H9 (cell line): ENCODE measurements around the gene S100Z. TPM values are rescaled to one million over a fixed set of nuclear protein-coding genes. Genes with fewer than 3 reads are reported as not detected.

Experiments
- DNase-seq: peaks from one replicate; pipeline ENCODE4 v3.0.0-alpha.2; 2017
- H2AFZ ChIP-seq: one replicate; pipeline ENCODE4 v1.6.1; 2013; ENCODE audit warnings: mild to moderate bottlenecking, low read length, control low read depth, moderate library complexity
- H2AK5ac ChIP-seq: 2 replicates; pipeline ENCODE4 v1.6.1; 2013; ENCODE audit warnings: low read length, control low read depth, mixed read lengths; ENCODE audit not compliant: insufficient read length
- H2BK120ac ChIP-seq: one replicate; pipeline ENCODE4 v1.6.1; 2013; ENCODE audit warnings: low read depth, mild to moderate bottlenecking, low read length, control low read depth, inconsistent platforms; ENCODE audit not compliant: poor library complexity, severe bottlenecking
- H2BK12ac ChIP-seq: 2 replicates; pipeline ENCODE4 v1.6.1; 2013; ENCODE audit warnings: low read length, control low read depth, mixed read lengths, low read depth; ENCODE audit not compliant: insufficient read length
- H2BK15ac ChIP-seq: 2 replicates; pipeline ENCODE4 v1.6.1; 2013; ENCODE audit warnings: low read depth, low read length, control low read depth
- H2BK20ac ChIP-seq: one replicate; pipeline ENCODE4 v1.6.1; 2013; ENCODE audit warnings: low read depth, mild to moderate bottlenecking, low read length, control low read depth, inconsistent platforms; ENCODE audit not compliant: poor library complexity, severe bottlenecking
- H2BK5ac ChIP-seq: 2 replicates; pipeline ENCODE4 v1.6.1; 2013; ENCODE audit warnings: low read length, control low read depth, mixed read lengths; ENCODE audit not compliant: insufficient read length
- H3K14ac ChIP-seq: 2 replicates; pipeline ENCODE4 v1.6.1; 2013; ENCODE audit warnings: low read length, control low read depth; ENCODE audit not compliant: insufficient read depth
- H3K18ac ChIP-seq: 2 replicates; pipeline ENCODE4 v1.6.1; 2013; ENCODE audit warnings: low read depth, mild to moderate bottlenecking, mixed read lengths, low read length, control low read depth; ENCODE audit not compliant: insufficient read length
- H3K23ac ChIP-seq: 2 replicates; pipeline ENCODE4 v1.6.1; 2013; ENCODE audit warnings: low read length, control low read depth, mixed read lengths, low read depth; ENCODE audit not compliant: insufficient read length
- H3K23me2 ChIP-seq: 2 replicates; pipeline ENCODE4 v1.6.1; 2013; ENCODE audit warnings: low read depth, mild to moderate bottlenecking, mixed read lengths, low read length, control low read depth; ENCODE audit not compliant: insufficient read length, poor library complexity, severe bottlenecking
- H3K27ac ChIP-seq: 2 replicates; pipeline ENCODE4 v1.5.1; 2013; ENCODE audit warnings: low read length, control low read depth, mixed read lengths, low read depth; ENCODE audit not compliant: insufficient read length
- H3K27me3 ChIP-seq: 2 replicates; pipeline ENCODE4 v1.6.1; 2013; ENCODE audit warnings: low read length, control low read depth, inconsistent platforms; ENCODE audit not compliant: insufficient read depth
- H3K4ac ChIP-seq: 2 replicates; pipeline ENCODE4 v1.6.1; 2013; ENCODE audit warnings: low read depth, mild to moderate bottlenecking, control low read depth, inconsistent platforms, low read length, moderate library complexity
- H3K4me1 ChIP-seq: 2 replicates; pipeline ENCODE4 v1.6.1; 2013; ENCODE audit warnings: low read length, control low read depth, inconsistent platforms; ENCODE audit not compliant: insufficient read depth
- H3K4me2 ChIP-seq: 2 replicates; pipeline ENCODE4 v1.6.1; 2013; ENCODE audit warnings: low read length, control low read depth, mixed read lengths; ENCODE audit not compliant: insufficient read length, insufficient read depth
- H3K56ac ChIP-seq: 2 replicates; pipeline ENCODE4 v1.6.1; 2013; ENCODE audit warnings: low read depth, mild to moderate bottlenecking, mixed read lengths, low read length, control low read depth; ENCODE audit not compliant: insufficient read length
- H3K79me1 ChIP-seq: 2 replicates; pipeline ENCODE4 v1.6.1; 2013; ENCODE audit warnings: low read depth, mild to moderate bottlenecking, moderate library complexity, low read length, control low read depth, inconsistent platforms; ENCODE audit not compliant: insufficient read depth, poor library complexity, severe bottlenecking
- H3K79me2 ChIP-seq: 2 replicates; pipeline ENCODE4 v1.6.1; 2013; ENCODE audit warnings: low read length, control low read depth, inconsistent platforms; ENCODE audit not compliant: insufficient read depth
- H3K9ac ChIP-seq: 2 replicates; pipeline ENCODE4 v1.6.1; 2013; ENCODE audit warnings: low read length, control low read depth, mixed read lengths; ENCODE audit not compliant: insufficient read length; ENCODE audit errors: extremely low read depth
- H3K9me3 ChIP-seq: one replicate; pipeline ENCODE4 v1.6.1; 2013; ENCODE audit warnings: low read depth, low read length, inconsistent platforms; ENCODE audit not compliant: control insufficient read depth
- H3T11ph ChIP-seq: one replicate; pipeline ENCODE4 v1.6.1; 2013; ENCODE audit warnings: mild to moderate bottlenecking, low read length, control low read depth, inconsistent platforms
- H4K20me1 ChIP-seq: one replicate; pipeline ENCODE4 v1.6.1; 2013; ENCODE audit not compliant: control insufficient read depth, insufficient read length, insufficient read depth
- H4K5ac ChIP-seq: 2 replicates; pipeline ENCODE4 v1.6.1; 2013; ENCODE audit warnings: low read depth, mild to moderate bottlenecking, mixed read lengths, low read length, control low read depth; ENCODE audit not compliant: insufficient read length
- H4K8ac ChIP-seq: replicated peaks from 2 replicates; pipeline ENCODE4 v1.6.1; 2013; ENCODE audit warnings: low read length, control low read depth, mixed read lengths, low read depth; ENCODE audit not compliant: insufficient read length
- H4K91ac ChIP-seq: 2 replicates; pipeline ENCODE4 v1.6.1; 2013; ENCODE audit warnings: low read depth, mild to moderate bottlenecking, moderate library complexity, mixed read lengths, low read length, control low read depth; ENCODE audit not compliant: insufficient read length
- H3K27ac Mint-ChIP-seq, 3 experiments: 2 replicates in 2 of 3; 3 replicates in 1 of 3; pipeline ENCODE4 v1.8.0; 2020 to 2021; ENCODE audit warnings: mixed read lengths in 3 of 3, mild to moderate bottlenecking in 1 of 3, moderate library complexity in 1 of 3
- H3K27me3 Mint-ChIP-seq: 2 replicates; pipeline ENCODE4 v1.8.0; 2021; ENCODE audit warnings: low read depth, mild to moderate bottlenecking, moderate library complexity, mixed read lengths
- H3K36me3 Mint-ChIP-seq, 3 experiments: 2 replicates in 2 of 3; 3 replicates in 1 of 3; pipeline ENCODE4 v1.8.0; 2020 to 2021; ENCODE audit warnings: low read depth in 3 of 3, mixed read lengths in 3 of 3; ENCODE audit not compliant: insufficient read depth in 1 of 3
- H3K4me1 Mint-ChIP-seq, 2 experiments: 2 replicates each; pipeline ENCODE4 v1.8.0; 2020; ENCODE audit warnings: mixed read lengths in 2 of 2
- H3K4me3 Mint-ChIP-seq, 2 experiments: 2 replicates in 1 of 2; 3 replicates in 1 of 2; pipeline ENCODE4 v1.8.0; 2020 to 2021; ENCODE audit warnings: mild to moderate bottlenecking in 2 of 2, mixed read lengths in 2 of 2, moderate library complexity in 1 of 2
- H3K9me3 Mint-ChIP-seq, 2 experiments: 2 replicates in 1 of 2; 3 replicates in 1 of 2; pipeline ENCODE4 v1.8.0; 2020; ENCODE audit warnings: mild to moderate bottlenecking in 2 of 2, mixed read lengths in 2 of 2, moderate library complexity in 1 of 2
- CTCF ChIP-seq: fragments of 200-600 bp; sonication (generic); conservative IDR thresholded peaks from 3 replicates; pipeline ENCODE4 v1.8.0; 2021; ENCODE audit warnings: antibody characterized with exemption, mild to moderate bottlenecking
- WGBS: extraction: QIAGEN DNeasy Blood & Tissue Kit; methylation state at CpG from one replicate; pipeline ENCODE4 v1.1.7; 2013; ENCODE audit warnings: missing lambda C conversion rate, low lambda C conversion rate, mixed read lengths; ENCODE audit not compliant: insufficient read length; ENCODE audit errors: extremely low coverage; 5-methylcytosine and 5-hydroxymethylcytosine counted together
- total RNA-seq: library from RNA; stranded (reverse); gene quantifications from 2 replicates; pipeline ENCODE4 v1.2.1, GENCODE V29; 2021

S100Z gene
- total RNA-seq, 1 experiment from 2014 or later, result not detected

- H3K23me2 ChIP-seq, result no peaks in the 10 kb centered on the region
- peak overlapping the region in 1 of 3 experiments; percentile 44; a peak in 1 of 7 replicates for H3K27ac Mint-ChIP-seq
Measured at GRCh38 chr5:76810236-76810635, 39.6 kb upstream of the S100Z start.

More at GRCh38 chr5:76810236-76810635, 39.6 kb upstream of the S100Z start:
- Histone ChIP-seq H3K79me1 (no peaks in the 10 kb centered on the region), H2AK5ac (no peak overlapping the region), H4K5ac (no peak overlapping the region), H2BK15ac (no peak overlapping the region), H3K4me1 (peaks cover 13% of the 10 kb centered on the region), H2AFZ (no peak overlapping the region), H4K20me1 (no peaks in the 10 kb centered on the region), H3K9me3 (no peaks in the 10 kb centered on the region), H3K27me3 (no peaks in the 10 kb centered on the region), H2BK5ac (no peak overlapping the region), H3K4me2 (no peak overlapping the region), H3K14ac (no peak overlapping the region), H2BK20ac (no peak overlapping the region), H3K9ac (no peak overlapping the region), H4K91ac (no peak overlapping the region), H3T11ph (no peak overlapping the region), H3K56ac (no peak overlapping the region), H3K79me2 (no peaks in the 10 kb centered on the region), H3K23ac (no peak overlapping the region), H4K8ac (no peak overlapping the region), H3K4ac (no peak overlapping the region), H3K18ac (no peak overlapping the region), H3K27ac (no peak overlapping the region), H2BK12ac (no peak overlapping the region), H2BK120ac (no peak overlapping the region)
- no peak for DNase-seq
- no peak for TF ChIP-seq CTCF
- no peaks in the 10 kb centered on the region; the same call in none of the 2 replicates for H3K27me3 Mint-ChIP-seq
- peaks cover 11 to 16% (median 12%) of the 10 kb centered on the region in 3 experiments for H3K36me3 Mint-ChIP-seq
- H3K4me1 Mint-ChIP-seq, result peaks cover 36 to 48% of the 10 kb centered on the region in 2 experiments
- WGBS, result no CpG with 5 or more reads among the region's 6 CpGs
- H3K9me3 Mint-ChIP-seq, result peaks cover 16 to 21% of the 10 kb centered on the region in 2 experiments
- H3K4me3 Mint-ChIP-seq, result no peak overlapping the region
